HG03457 (cell line): ENCODE data around the gene ENDOU.

Experiments used
- ATAC-seq: cut with Tn5 transposase; IDR thresholded peaks from one replicate; pipeline ENCODE4 v1.9.1; 2021; ENCODE audit warnings: moderate number of reproducible peaks; ENCODE audit not compliant: unreplicated experiment

Gene ENDOU, protein sequence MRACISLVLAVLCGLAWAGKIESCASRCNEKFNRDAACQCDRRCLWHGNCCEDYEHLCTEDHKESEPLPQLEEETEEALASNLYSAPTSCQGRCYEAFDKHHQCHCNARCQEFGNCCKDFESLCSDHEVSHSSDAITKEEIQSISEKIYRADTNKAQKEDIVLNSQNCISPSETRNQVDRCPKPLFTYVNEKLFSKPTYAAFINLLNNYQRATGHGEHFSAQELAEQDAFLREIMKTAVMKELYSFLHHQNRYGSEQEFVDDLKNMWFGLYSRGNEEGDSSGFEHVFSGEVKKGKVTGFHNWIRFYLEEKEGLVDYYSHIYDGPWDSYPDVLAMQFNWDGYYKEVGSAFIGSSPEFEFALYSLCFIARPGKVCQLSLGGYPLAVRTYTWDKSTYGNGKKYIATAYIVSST

DNA sequence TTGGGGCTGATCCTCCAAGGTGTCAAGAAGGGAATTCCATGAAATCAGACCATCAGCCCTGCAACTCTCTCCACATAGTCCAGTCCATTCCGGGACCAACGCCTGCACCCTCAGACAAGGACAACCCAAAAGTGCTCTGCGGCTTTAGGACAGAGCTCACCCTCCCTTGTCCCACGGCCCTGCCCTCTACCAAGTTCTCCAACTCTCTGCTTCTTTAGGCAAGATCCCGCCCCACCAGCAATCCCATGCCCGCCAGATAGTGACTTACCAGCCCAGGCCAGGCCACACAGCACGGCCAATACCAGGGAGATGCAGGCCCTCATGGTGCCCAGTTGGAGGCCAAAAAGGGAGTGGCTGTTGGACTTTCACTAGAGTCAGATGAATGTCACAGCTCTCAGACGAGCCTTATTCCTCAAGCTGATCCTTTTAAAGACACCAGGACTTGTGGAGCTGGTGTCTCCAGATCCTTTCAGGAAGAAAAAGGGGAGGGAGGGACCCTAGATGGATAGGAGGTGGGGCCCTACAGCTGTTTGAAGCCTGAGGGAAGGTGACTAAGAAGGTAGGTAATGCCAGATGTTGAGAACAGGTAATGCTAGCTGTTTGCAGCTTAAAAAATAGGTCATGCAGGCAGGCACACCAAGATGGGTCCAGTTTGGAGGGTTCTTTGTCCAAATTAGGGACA is at the start of gene ENDOU:
ENDOU (minus strand) TSS at position 400 of the 682 bp plus-strand sequence; CDS start at position 323, 77 bp downstream.
- no peak for ATAC-seq

DNA sequence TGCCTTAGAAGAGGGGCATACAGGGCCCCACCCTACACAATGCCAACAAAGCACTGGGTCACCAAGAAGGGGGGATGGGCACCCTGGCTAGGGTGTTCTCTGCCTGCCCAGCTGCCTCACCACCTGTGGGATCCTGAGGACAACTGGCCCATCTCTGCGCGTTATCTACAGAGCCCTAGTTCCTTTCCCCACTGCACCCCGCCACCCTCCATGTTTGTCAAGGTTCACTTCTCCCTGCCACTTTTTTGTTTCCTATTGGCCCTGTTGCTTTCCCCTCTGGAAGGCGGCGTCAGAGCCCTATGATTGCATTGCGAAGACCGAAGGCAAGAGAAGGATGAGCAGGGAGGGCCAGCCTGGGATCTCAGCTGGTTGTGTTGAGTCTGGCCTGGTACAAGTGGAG is 49.4 kb upstream of the ENDOU start:
- no peak for ATAC-seq

DNA sequence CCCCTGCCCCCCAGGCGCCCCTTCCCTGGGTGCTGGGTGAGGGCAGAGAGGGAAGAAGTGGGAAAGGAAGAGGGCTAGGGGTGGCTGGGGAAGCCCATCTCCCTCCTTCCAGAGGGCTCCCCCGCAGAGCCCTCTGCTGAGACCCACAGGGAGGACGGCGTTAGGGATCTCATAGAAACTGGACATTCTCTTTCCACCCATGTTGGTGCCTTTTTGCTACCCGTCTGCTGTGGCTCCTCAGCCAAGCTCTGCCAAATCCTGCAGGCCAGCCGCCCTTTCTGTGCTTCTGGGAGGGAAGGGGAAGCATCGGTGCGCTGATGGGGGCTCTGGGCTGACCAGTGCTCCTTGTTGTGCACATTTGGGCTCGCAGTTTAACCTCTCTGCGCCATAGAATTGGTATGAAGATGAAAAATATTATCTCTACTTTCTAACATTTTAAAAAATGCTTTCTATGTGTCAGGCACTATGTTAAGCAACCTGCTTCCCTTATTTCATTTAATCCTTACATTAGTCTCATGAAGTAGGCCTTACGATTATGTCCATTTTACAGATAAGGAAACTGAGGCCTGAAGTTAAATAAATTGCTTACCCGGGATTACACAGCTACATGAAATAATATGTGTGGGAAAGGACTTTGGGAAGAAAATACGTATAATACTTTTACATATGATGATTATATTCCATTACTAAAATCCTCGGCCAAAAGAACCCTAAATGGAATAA is 48.7 kb upstream of the ENDOU start:
- no peak for ATAC-seq

DNA sequence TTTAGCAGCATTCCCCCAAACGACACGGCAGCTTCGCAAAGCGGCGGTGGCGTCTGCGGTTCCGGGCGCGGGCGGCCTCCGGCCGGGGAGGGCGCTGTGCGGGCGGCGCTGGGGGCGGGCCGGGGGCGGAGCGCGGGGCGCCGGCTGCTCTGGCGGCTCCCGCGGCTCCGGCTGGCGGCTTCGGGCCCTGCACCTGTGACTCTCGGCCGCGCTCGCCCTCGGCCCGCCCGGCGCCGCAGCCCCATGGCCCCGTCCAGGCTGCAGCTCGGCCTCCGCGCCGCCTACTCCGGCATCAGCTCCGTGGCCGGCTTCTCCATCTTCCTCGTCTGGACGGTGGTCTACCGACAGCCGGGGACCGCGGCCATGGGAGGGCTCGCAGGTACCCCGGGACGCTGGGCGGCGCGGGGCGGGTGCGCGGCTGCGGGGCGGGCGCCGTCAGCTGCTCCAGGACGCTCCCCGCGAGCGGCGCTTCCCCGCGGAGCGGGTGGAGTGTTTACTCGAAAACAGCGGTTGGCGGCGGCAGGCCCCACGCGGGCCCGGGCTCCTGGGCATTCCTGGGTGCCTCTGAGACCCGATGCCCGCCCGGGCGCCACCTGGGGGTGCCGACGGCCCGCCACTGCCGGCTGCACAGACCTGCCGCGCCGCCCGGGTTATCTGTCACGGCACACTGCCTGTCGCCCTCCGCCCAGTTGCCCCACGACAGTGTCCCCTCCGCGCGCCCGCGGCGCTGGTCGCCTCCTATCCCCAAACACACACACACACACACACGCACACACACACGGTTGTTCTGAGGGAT is 48.0 kb upstream of the ENDOU start, which contains the start of gene SLC48A1:
SLC48A1 (plus strand) TSS at position 177 of the 796 bp plus-strand sequence; CDS start at position 244, 67 bp downstream.
- peak; percentile 62 for ATAC-seq

DNA sequence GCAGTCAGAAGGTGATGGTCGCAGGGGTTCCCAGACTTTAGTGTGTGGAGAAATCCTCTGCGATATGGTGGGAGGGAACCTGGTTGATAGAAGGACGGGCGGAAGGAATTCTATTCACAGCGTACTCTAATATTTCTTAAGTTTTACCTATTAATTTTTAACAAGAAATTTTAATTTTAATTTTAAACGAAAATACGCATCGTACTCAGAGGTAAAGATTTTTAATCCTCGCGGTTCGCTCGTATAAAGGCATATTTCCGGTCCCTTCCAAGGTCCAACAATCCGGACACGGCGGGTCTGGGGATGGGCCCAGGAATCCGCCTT is 47.4 kb upstream of the ENDOU start:
- no peak for ATAC-seq

DNA sequence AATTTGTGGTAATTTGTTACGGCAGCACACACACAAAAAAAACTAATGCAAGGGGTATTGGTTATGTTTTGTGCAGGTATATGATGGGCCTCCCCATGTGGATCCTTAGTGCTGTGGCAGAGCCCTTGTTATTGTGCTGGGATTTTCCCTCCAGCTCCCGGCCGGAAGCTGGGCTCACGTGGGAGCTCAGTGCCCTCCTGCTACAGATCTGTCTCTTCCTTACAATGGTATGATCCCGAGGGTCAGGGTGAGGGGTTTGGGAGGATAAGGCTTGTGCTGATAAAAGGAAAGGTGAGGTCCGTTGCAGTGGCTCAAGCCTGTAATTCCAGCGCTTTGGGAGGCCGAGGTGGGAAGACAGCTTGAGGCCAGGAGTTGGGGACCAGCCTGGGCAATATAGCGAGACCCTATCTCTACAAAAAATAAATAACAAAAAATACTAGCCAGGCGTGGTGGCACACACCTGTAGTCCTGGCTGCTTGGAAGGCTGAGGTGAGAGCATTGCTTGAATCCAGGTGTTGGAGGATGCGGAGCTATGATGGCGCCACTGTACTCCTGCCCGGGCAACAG is 46.9 kb upstream of the ENDOU start:
- no peak for ATAC-seq

DNA sequence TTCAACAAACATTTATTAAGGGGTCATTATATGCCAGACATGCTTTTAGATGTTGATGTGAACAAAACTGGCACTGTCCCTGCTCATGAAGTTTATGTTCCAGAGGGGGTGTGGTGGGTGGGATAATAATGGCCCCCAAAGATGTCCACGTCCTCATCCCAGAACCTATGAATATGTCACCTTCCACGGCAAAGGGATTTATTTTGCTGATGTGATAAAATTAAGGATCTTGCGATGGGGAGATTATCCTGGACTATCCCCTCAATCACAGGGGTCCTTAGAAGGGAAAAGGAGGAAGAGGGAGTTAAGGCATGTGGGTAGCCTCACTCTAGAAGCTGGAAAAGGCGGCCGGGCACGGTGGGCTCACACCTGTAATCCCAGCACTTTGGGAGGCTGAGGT is 46.0 kb upstream of the ENDOU start:
- ATAC-seq = no peak

DNA sequence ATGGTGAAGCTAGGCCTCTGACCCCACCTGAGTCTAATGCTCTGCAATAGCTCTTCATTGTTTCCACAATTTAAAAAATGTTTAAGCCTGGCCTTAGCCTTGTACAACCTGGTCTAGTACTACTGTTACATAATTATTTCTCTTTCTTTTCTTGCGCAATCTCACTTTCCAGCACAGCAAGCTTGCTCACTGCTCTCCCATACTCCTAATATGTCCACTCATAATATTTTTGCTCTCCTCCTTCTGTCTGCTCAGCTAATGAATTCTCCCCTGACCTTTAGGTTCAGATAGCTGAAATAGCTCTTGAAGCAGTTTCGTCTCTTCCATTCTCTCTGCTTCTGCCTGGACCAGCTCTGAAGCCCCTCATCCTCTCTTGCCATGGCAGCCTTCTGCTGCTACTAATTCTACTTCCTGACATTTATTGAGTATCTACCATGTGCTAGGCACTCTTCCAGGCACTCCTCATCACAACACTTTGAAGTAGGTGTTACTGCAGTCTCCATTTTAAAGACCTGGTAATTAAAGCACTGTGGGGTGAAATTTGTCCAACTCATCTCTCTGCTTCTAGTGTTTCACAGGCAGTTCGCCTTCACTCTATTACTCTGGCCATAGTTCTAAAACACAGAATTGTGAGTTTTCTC is 44.9 kb upstream of the ENDOU start:
- ATAC-seq = no peak

DNA sequence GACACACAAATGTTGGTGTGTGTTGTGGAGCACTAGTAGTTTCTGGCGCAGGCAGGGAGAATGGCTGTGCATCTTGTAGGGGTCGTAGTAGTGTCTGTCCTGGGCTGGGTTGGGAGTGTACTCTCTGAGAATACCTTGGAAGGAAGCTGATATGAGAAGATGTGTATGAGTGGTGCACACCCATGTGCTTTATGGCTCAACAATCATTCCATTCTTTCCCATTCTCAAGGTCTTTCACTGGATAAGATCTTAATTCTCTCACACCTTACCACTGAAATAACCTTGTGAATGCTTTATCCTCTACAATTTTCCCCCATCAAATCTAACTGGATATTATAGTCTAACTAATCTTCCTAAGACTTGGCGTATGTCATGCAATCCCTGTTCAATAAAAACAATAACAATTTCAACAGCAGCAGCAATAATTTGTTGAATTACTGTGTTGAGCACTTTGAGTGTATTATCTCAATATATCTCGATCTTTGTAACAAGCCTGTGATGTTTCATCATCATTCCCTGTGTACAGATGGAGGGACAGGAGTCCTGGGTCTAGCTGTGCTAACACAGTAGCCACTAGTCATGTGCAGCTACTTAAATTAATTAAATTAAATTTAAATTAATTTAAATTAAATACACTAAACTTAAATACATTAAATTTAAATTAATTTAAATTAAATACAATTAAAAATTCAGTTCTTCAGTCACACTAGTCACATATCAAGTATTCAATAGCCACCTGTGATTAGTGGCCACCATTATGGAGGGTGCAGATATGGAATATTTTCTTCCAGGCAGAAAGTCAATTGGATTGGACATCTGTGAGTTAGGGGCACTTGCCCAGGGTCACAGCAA is 44.2 kb upstream of the ENDOU start:
- no peak for ATAC-seq

DNA sequence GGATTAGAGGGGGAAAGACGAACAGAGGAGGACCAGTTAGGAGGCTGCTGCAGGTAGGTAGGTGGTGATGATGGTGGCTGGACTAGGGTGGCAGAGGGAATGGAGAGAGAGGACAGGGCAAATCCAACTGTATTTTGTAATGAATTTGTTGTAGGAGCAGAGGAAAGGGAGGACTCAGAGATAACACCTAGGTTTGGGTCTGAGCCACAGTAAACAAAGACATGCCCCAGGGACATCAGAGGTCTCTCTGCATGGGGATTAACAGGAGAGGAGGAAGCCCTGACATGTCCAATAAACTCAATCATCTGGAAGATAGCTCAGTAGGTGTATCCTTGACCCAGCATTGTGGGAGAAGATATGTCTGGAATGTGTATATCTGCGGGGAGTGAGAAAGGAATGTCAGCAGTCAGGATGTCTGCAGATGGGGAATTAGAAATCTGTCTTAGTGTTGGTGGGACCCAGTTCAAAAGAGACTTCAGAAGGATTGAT is 43.1 kb upstream of the ENDOU start:
- no peak for ATAC-seq

DNA sequence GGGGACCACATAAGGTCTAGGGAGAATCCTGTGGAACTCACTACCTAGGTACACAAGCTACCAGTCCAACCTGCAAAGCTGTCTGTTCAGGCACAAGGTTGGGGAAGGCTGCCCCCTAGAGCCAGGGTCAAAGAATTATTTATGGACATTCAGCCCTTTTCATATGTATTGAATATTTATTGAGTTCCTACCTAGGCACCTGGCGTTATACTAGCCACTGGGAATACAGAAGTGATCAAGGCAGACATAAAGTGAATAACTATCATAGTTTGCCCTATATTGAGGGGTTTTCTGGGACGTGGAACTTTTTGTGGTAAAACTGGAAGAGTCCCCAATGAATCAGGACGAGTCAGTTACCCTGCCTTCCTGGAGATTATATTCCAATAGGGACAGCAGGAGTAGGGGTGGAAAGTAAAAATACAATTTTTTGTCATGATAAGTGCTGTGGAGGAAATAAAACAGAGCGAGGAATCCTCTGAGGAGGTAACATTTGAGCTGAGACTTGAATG is 42.0 kb upstream of the ENDOU start:
- ATAC-seq = no peak

DNA sequence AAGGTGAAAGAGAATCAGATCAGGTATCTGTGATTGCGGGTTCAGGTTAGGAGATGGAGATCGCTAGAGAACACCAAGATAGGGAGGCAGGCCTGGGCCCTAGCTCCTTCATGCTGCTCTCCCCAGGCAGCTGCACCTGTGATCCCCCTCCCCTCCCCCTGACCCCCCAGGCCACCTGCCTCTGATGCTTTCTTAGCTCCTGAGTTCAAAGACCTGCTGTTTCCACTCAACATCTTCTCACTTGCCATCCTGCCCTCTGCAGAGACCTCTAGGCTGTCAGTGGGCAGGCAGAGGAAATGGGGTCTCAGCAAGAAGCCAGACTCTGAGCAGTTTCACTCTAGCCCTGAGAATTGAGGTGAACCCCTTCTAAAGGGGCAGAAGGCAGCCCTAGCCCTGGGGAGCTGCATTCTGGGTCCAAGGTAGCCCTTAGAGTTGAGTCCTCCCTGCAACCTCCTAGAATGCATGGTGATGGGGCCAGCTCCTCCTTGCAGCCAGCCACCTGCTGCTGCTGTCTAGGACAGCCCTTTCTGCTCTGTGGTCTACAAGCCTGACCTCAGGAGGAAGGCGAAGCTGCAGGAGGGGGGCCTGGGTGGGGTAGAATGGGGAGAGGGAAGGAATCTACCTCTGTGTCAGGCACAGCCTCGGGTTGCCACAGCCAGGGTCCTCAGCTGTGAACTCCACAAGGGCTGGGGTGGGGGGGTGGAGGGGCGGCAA is 41.4 kb upstream of the ENDOU start:
- ATAC-seq = no peak

DNA sequence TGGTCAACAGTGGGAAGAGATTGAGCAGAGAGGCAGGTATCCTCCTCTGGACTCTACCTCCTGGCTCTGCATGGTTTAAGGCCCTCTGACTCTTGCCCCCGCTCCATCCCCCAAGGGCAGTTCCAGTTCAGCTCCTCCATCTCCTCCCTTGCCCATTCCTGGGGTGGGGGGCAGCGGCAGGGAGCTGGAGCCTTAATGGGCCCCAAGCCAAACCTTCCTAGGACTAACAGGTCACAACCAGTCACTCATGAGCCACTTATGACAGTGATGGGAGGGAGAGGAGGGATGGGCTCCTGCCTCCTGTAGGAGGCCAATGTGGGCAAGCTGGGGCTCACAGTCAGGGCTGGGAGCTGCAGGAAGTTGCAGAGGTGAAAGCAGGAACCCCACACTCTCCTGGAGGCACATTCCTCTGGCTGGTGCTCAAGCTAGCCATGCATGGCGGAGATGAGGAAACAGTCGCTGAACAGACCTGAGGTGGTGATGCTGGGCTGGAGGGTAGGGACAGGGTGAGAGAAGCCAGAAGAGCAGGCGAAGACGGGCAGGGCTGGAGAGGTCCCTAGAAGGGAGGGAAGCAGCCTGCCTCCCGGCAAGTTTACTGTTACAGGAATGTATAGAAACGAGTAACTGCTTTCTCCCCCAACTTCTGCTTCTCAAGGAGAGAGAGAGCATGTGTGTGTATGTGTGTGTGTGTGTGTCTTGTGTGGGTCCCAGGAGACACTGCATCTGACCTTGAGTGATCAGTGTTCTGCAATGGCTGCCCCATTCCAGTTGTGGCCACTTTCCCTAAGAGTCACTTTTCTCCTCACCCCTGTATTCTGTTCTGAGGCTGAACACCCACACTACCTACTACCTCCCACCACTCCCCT is 38.4 kb upstream of the ENDOU start:
- ATAC-seq = no peak

DNA sequence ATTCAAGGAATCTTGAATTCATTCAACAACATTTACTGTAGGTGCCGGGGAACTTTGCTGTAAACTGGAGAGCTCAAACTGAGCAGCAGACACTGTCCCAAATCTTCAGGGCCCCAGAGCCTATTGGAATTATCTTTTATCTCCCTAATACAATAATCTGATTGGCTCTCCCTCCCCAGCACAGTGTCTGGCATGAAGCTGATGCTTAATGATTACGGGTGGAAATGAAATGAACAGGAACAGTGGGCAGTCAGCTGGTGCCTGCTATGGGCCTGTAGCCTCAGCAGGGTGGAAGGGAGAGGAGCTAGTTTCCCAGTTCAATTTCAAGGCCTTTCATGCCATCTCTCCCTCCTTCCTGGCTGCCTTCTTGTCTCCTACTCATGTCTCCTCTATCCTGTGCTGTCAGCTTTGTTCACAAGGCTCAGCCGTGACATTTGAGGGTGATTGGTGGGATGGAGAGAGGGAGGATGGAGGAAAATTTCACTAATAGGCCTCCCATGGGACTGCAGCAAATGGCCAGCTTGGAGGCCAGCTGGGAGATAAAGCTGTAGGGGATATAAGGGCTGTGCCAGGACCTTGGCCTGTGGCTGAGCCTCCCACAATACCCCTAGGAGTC is 37.7 kb upstream of the ENDOU start:
- no peak for ATAC-seq

DNA sequence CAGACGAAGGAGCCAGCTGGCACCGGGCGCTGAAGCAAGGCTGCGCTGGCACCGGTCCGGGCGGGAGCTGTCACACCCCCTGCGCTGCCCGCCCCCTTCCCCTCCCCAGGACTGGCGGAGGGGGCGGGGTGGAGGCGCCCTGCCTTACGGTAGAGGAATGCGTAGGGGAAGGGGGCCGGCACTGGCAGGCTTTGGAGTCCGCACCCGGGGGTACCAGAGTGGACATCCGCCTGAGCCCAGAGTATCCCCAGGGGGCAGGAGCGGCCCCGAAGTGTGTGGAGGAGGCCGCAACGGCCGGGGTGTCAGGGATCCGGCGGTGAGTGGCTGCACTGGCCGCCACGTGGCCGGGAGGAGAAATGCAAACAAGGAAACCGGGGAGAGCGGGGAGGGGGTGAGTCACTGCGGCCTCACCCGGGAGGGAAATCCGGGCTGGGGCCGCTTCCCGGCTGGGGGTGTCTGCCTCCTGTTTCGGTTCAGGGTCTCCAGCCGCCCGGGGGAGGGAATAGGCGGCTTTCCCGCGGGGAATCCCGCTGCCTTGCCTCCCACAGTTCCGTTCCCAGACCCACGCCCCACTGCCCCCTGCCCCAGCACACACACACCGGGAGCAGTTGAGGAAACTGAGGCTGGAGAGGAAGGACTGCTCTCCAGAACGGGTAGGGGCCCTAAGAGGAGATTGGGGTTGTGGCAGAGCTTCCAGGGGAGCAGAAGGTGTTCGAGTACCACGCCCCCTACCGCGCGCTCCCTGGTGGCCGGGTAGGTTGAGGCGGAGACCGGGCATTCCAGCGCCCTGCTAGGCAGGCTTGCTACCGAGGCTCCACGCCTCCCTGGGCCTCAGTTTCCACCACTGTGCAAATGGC is 33.8 kb upstream of the ENDOU start, which contains the start of gene RAPGEF3:
RAPGEF3 (minus strand) TSS at position 47 of the 857 bp plus-strand sequence. CDS start 324 bp downstream, outside the sequence.
- peak; percentile 43 for ATAC-seq

DNA sequence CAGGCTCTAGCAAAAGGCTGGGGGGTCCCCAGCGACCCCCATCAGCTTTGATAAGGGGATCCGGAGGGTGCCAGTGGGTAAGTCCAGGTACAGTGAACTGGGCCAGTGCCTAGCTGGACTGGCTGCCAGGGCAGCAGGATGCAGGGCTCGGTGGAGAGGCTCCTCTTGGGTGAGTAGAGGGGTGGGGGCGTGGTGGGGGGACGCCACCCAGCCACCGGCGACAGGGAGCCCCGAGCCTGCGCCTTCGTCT is 33.2 kb upstream of the ENDOU start:
- no peak for ATAC-seq
